Hepatocyte (in vitro differentiated cells): Measurements from ENCODE around the gene ACACB.

Experiments
- EZH2 ChIP-seq: fragments of 200-600 bp; sonication (generic); IDR thresholded peaks from 2 replicates; pipeline ENCODE4 v1.6.1; 2016; ENCODE audit warnings: antibody characterized with exemption, mild to moderate bottlenecking, borderline replicate concordance
- TF ChIP-seq, protein P1 (sequence below): fragments of 200-600 bp; sonication (generic); IDR thresholded peaks from 2 replicates; pipeline ENCODE4 v1.5.1; 2016; ENCODE audit warnings: antibody characterized with exemption, mild to moderate bottlenecking; ENCODE audit not compliant: poor library complexity

DNA sequence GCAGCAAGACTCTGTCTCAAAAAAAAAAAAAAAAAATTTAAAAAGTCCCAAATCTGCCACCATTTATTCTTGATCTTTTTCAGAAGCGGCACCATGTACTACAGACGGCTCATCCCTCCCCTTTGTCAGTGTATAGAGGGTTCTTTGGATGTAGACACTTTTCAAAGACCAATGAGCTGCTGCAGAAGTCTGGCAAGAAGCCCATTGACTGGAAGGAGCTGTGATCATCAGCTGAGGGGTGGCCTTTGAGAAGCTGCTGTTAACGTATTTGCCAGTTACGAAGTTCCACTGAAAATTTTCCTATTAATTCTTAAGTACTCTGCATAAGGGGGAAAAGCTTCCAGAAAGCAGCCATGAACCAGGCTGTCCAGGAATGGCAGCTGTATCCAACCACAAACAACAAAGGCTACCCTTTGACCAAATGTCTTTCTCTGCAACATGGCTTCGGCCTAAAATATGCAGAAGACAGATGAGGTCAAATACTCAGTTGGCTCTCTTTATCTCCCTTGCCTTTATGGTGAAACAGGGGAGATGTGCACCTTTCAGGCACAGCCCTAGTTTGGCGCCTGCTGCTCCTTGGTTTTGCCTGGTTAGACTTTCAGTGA lies 6.5 kb upstream of the ACACB start:
- TF ChIP-seq, protein P1, sequence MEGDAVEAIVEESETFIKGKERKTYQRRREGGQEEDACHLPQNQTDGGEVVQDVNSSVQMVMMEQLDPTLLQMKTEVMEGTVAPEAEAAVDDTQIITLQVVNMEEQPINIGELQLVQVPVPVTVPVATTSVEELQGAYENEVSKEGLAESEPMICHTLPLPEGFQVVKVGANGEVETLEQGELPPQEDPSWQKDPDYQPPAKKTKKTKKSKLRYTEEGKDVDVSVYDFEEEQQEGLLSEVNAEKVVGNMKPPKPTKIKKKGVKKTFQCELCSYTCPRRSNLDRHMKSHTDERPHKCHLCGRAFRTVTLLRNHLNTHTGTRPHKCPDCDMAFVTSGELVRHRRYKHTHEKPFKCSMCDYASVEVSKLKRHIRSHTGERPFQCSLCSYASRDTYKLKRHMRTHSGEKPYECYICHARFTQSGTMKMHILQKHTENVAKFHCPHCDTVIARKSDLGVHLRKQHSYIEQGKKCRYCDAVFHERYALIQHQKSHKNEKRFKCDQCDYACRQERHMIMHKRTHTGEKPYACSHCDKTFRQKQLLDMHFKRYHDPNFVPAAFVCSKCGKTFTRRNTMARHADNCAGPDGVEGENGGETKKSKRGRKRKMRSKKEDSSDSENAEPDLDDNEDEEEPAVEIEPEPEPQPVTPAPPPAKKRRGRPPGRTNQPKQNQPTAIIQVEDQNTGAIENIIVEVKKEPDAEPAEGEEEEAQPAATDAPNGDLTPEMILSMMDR = no peak
- no peak for TF ChIP-seq EZH2
